Measurements from ENCODE around the gene PHF12.

Gene PHF12

GRCh38 chr17:28975031-28975430 lies 23.7 kb upstream of the PHF12 start:
- no peak for ATAC-seq
- TF ChIP-seq CREB5 (CRISPR knock-in tag; IDR thresholded peaks at IDR 0.05; ENCODE audit: low read depth) (no peak), ZNF565 (CRISPR knock-in tag; conservative IDR thresholded peaks at IDR 0.05; ENCODE audit: low read depth) (no peak), ZC3H10 (CRISPR knock-in tag; IDR thresholded peaks at IDR 0.05) (no peak), BACH2 (CRISPR knock-in tag; IDR thresholded peaks at IDR 0.05; ENCODE audit: borderline replicate concordance) (no peak), GLIS3 (CRISPR knock-in tag; IDR thresholded peaks at IDR 0.05) (no peak), TOX (CRISPR knock-in tag; IDR thresholded peaks at IDR 0.05; ENCODE audit: borderline replicate concordance) (no peak), ZNF70 (CRISPR knock-in tag; IDR thresholded peaks at IDR 0.05) (no peak), TCF4 (CRISPR knock-in tag; IDR thresholded peaks at IDR 0.05; ENCODE audit: borderline replicate concordance) (no peak), PPARA (CRISPR knock-in tag; IDR thresholded peaks at IDR 0.05; ENCODE audit: borderline replicate concordance) (no peak), PATZ1 (CRISPR knock-in tag; IDR thresholded peaks at IDR 0.05; ENCODE audit: borderline replicate concordance) (no peak), TSHZ2 (CRISPR knock-in tag; IDR thresholded peaks at IDR 0.05) (no peak), CSRNP3 (CRISPR knock-in tag; IDR thresholded peaks at IDR 0.05) (no peak), ESRRG (CRISPR knock-in tag; IDR thresholded peaks at IDR 0.05) (no peak), ZFP3 (CRISPR knock-in tag; IDR thresholded peaks at IDR 0.05) (no peak), ZFP30 (CRISPR knock-in tag; IDR thresholded peaks at IDR 0.05) (no peak), ZNF8 (CRISPR knock-in tag; IDR thresholded peaks at IDR 0.05) (no peak)

- ATAC-seq, result no peak
- TF ChIP-seq ISL1 (CRISPR knock-in tag; IDR thresholded peaks at IDR 0.05) (no peak), TOX (CRISPR knock-in tag; IDR thresholded peaks at IDR 0.05; ENCODE audit: borderline replicate concordance) (no peak), ZNF8 (CRISPR knock-in tag; IDR thresholded peaks at IDR 0.05) (no peak), CSDC2 (CRISPR knock-in tag; IDR thresholded peaks at IDR 0.05) (no peak), TCF4 (CRISPR knock-in tag; IDR thresholded peaks at IDR 0.05; ENCODE audit: borderline replicate concordance) (no peak), CREB5 (CRISPR knock-in tag; IDR thresholded peaks at IDR 0.05; ENCODE audit: low read depth) (no peak), ZNF70 (CRISPR knock-in tag; IDR thresholded peaks at IDR 0.05) (no peak), ZFP30 (CRISPR knock-in tag; IDR thresholded peaks at IDR 0.05) (no peak), ESRRG (CRISPR knock-in tag; IDR thresholded peaks at IDR 0.05) (no peak), ZNF565 (CRISPR knock-in tag; conservative IDR thresholded peaks at IDR 0.05; ENCODE audit: low read depth) (no peak), ZC3H10 (CRISPR knock-in tag; IDR thresholded peaks at IDR 0.05) (no peak), POU6F1 (CRISPR knock-in tag; IDR thresholded peaks at IDR 0.05; ENCODE audit: borderline replicate concordance, low read depth) (no peak), PPARA (CRISPR knock-in tag; IDR thresholded peaks at IDR 0.05; ENCODE audit: borderline replicate concordance) (no peak), ZFP3 (CRISPR knock-in tag; IDR thresholded peaks at IDR 0.05) (no peak), PATZ1 (CRISPR knock-in tag; IDR thresholded peaks at IDR 0.05; ENCODE audit: borderline replicate concordance) (no peak)
These were observed 23.1 kb upstream of the PHF12 start for GRCh38 chr17:28974451-28974850.
